ENCODE data around the gene PLA2G12B. TPM values are rescaled to one million over a fixed set of nuclear protein-coding genes. Genes with fewer than 3 reads are reported as not detected.

The PLA2G12B gene
- total and polyA plus RNA-seq, 12 donors = 0.06 to 0.92 (median 0.52) TPM; not detected in 7

GRCh38 chr10:72943498-72944234 lies 10.9 kb downstream of the PLA2G12B start:
- H3K4me1 ChIP-seq = peaks cover 0 to 3% (median 0%) of the 10 kb centered on the region in 9 donors
- DNase-seq (no peak), ATAC-seq (no peak)
- H3K9me3 ChIP-seq = no peaks in the 10 kb centered on the region
- no peak overlapping the region for H3K4me3 ChIP-seq
- no peaks in the 10 kb centered on the region for H3K36me3 ChIP-seq
- 59 to 62% methylated on average over 2 of the region's 2 CpGs for WGBS, 2 donors
- H3K27ac ChIP-seq = no peak overlapping the region
- H3K27me3 ChIP-seq = no peaks in the 10 kb centered on the region
- intact Hi-C loops (cut with DNase I) = no loop called here
- TF ChIP-seq CTCF (IDR thresholded peaks at IDR 0.05) = no peak

- no peaks in the 10 kb centered on the region for H3K9me3 ChIP-seq
- ATAC-seq (no peak), DNase-seq (no peak)
- TF ChIP-seq CTCF (IDR thresholded peaks at IDR 0.05) = no peak
- no peak overlapping the region for H3K4me3 ChIP-seq
- peaks cover 0 to 3% (median 0%) of the 10 kb centered on the region in 9 donors for H3K4me1 ChIP-seq
- intact Hi-C loops (cut with DNase I) = no loop called here
- H3K27me3 ChIP-seq = no peaks in the 10 kb centered on the region
- 83 to 87% methylated on average over 6 of the region's 6 CpGs for WGBS, 2 donors
- no peak overlapping the region for H3K27ac ChIP-seq
- no peaks in the 10 kb centered on the region for H3K36me3 ChIP-seq
Observed at GRCh38 chr10:72935361-72935760, 19.2 kb downstream of the PLA2G12B start.

GRCh38 chr10:72932259-72933015 lies 22.2 kb downstream of the PLA2G12B start:
- intact Hi-C loops (cut with DNase I) = no loop called here
- Histone ChIP-seq H3K27ac (no peak overlapping the region), H3K4me3 (no peak overlapping the region), H3K9me3 (no peaks in the 10 kb centered on the region), H3K27me3 (no peaks in the 10 kb centered on the region), H3K36me3 (no peaks in the 10 kb centered on the region), H3K4me1 (no peaks in the 10 kb centered on the region)
- no peak for TF ChIP-seq CTCF (IDR thresholded peaks at IDR 0.05)
- ATAC-seq (no peak), DNase-seq (no peak)
- 92% methylated on average over 20 of the region's 20 CpGs for WGBS, 2 donors

- H3K4me3 ChIP-seq = no peak overlapping the region
Observed at GRCh38 chr10:72930276-72930675, 24.3 kb downstream of the PLA2G12B start.

More at GRCh38 chr10:72930276-72930675, 24.3 kb downstream of the PLA2G12B start:
- ATAC-seq (no peak), DNase-seq (no peak)
- H3K27ac ChIP-seq = no peak overlapping the region
- intact Hi-C loops (cut with DNase I) = no loop called here
- 80 to 82% methylated on average over 2 of the region's 2 CpGs for WGBS, 2 donors
- H3K4me1 ChIP-seq = no peaks in the 10 kb centered on the region
- no peak for TF ChIP-seq CTCF (IDR thresholded peaks at IDR 0.05)
- H3K27me3 ChIP-seq = no peaks in the 10 kb centered on the region
- H3K36me3 ChIP-seq = no peaks in the 10 kb centered on the region
- H3K9me3 ChIP-seq = no peaks in the 10 kb centered on the region
